Left hindlimb (tissue), 1 donor: ENCODE data around the gene NTN1.
"Not testable (repeated sequence)": the region's sequence is repeated elsewhere in the genome, so short reads cannot be mapped to it uniquely, and the experiment has no call there.

Experiments
- DNase-seq: peaks from one replicate; pipeline ENCODE4 v3.0.0-alpha.2; 2018

NTN1 gene

GRCh38 chr17:9125722-9126121, 104.4 kb downstream of the NTN1 start:
- no peak for DNase-seq

DNA sequence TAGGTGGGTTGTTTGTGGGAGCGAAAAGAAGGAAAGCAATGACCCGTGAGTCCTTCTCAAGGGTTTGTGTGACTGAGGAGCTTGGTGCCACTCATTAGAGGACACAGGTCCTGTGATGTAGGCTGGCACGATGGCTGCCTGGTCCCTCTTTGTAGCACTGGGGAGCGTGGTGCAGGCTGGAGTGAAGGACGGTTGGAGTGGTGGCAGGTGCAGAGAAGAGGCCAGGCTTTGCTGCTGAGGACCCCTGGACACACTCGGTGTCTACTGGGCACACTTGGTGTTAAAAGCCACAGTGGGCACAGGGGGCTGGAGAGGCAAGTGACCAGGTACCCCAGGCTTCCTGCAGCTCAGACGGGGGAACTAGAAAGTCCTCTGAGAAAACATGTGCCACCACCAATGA, 106.0 kb downstream of the NTN1 start:
- DNase-seq, result no peak

GRCh38 chr17:9131371-9131770, 110.1 kb downstream of the NTN1 start:
- no peak for DNase-seq

DNA sequence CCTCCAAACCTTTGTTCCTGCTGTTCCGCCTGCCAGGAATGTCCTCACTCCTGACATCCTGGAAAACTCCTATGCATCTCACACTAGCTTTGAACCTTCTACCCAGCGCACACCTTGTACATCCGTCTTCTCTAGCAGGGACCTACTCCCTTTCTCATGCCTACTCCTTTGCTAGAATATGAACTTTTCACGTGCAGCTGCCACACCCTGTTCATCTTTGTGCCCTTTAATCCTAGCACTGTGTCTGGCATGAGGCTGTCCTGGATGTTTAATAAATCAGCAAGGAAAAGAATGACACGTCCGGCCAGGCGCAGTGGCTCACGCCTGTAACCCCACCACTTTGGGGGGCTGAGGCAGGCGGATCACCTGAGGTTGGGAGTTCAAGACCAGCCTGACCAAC, 111.0 kb downstream of the NTN1 start:
- no peak for DNase-seq

- DNase-seq, result no peak
These were observed 111.8 kb downstream of the NTN1 start for GRCh38 chr17:9132944-9133610.

GRCh38 chr17:9138161-9138717, 116.9 kb downstream of the NTN1 start:
- no peak for DNase-seq

DNA sequence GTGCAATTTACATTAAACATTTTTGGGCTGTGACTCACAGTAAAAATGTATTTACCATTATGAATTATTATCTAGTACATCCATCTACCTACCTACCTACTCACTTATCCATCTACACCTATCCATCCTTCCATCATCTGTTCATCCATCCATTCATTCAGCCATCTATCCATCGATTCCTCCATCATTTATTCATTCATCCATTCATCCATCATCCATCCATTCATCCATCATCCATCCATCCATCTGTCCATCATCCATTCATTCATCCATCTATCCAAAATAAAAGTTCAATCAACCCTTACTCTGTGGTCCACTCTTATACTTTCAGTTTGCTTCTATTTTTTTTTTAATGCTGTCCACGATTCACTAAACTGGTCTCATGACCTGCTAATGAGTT, 118.4 kb downstream of the NTN1 start:
- DNase-seq, result no peak

DNA sequence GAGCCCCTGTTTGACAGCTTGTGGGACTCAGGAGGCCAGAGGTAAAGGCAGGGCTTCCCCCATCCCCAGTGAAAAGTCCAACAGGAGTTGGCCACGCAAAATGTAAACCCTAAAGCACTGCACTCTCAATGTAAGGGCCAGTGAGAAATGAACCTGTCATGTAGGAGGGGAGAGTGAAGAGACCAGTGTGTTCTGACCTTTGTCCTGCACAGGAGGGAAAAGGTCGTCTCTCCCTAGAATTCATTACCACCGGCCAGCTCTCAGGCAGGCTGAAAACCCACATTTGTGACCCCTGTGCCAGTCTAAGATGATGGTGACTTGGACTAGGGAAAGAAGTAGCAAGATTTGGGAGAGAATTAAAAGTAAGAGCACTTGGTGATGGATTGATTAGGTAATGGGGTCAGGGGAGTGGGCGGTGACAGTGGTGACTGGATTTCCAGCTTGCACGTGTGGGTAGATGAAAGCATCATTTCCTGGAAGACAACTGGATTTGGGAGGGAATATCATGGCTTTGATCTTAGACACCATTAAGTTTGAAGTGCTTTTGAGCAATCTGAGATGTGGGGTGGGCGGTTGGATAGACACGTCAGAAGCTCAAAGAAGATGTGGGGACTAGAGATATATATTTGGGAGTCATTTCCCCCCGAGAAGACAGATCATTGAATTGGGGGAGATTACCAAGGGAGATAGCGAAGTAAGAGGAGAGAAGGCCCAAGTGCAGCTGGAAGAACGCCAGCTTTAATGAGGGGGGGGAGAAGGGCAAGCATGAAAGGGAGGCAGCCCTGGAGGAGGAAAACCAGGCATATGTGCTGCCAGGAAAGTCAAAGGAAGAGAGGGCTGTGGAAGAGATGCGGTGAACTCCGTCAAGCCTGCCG, 119.5 kb downstream of the NTN1 start:
- DNase-seq, result no peak

GRCh38 chr17:9141425-9141753, 120.1 kb downstream of the NTN1 start:
- no peak for DNase-seq

DNA sequence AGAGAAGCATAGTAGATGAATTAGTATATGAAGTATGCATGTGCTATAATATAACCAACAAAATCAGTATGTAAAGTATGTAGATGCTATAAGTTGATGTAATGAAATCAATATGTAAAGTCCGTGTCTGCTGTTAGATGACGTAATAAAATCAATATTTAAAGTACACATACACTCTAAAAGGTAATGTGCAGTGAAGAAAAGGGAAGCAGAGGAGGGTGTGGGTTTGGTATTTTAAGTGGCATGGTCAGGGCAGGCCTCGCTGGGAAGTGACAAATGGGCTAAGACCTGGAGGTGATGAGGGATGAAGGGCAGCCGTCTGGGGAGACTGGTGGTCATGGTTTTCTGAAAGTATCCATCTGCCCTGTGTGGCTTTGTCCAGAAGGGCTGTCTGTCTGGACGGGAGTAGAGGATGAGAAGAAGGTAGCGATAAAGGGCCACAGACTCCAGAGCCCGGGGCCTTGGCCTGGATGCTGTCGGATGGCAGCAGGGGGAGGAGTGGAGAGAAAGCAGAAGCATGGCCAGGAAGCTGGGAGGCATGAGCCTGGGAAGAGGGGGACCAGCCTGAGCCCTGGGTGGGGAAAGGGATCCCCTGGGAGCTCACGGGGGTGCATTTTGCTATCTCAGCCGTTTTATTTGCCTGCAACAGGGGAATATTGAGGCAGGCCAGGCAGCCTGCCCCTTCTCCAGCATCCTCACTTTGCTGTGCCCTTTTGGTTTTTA, 121.6 kb downstream of the NTN1 start:
- no peak for DNase-seq

- no peak for DNase-seq
These were observed 123.4 kb downstream of the NTN1 start for GRCh38 chr17:9144502-9145249.

- DNase-seq, result no peak
These were observed 124.8 kb downstream of the NTN1 start for GRCh38 chr17:9146064-9146463.

GRCh38 chr17:9148905-9149525, 127.7 kb downstream of the NTN1 start:
- DNase-seq, result no peak

DNA sequence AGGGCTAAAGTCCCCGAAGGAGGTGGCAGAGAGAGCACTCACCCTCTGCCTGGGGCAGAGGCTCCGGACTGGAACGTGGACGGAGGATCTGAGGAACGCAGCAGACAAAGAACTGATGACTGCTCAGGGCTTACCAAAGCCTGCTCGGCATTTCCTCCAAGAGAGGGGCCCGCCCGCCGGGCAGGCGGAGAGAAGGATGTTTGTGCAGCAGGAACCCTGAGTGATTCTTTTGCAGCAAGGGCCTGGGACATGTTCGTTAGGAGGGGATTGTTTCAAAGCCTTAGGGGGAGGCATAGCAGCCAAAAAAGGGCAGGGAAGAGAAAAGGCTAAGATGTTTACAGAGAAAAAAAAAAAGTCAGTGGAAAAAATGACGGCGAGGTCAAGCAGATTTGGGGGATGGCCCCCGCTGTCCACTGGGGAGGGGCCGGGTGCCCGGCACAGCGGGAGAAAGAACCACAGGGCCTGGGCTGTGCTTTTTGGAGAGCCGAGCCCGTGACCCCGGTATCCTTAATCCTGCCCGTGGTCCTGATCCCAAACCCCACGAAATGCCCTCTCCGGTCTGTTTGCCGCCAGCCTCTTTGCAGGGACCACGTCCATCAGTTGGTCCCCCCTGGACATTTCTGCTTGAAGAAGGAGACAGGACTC, 129.3 kb downstream of the NTN1 start:
- no peak for DNase-seq

DNA sequence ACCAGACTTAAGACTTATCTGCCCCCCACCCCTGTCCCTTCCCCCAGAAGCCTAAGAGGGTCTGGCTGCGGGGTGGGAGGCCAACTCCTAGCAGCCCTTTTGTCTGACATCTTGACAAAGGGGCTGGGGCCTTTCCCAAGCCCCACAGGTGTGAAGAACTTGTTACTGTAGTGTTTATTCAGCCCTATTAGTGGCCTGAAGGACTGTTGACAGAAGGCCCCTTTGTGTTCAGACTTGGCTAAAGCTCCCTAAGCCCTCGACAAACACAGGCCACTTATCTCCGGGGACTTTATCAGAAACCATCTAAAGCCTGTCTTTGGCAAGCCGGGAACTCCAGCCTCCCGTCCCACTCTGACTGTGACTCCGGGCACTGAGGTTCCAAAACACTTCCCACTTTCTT, 129.8 kb downstream of the NTN1 start:
- DNase-seq, result no peak

DNA sequence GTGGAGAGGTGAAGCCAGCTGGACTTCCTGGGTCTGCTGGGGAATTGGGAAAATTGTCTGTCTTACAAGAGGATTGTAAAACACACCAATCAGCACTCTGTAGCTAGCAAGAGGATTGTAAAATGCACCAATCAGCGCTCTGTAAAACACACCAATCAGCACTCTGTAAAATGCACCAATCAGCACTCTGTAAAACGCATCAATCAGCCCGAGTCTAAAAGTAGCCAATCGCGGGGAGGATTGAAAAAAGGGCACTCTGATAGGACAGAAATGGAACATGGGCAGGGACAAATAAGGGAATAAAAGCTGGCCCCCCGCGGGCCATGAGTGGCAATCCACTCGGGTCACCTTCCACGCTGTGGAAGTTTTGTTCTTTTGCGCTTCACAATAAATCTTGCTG, 130.4 kb downstream of the NTN1 start:
- DNase-seq, result not testable (repeated sequence)

GRCh38 chr17:9158544-9159452, 137.5 kb downstream of the NTN1 start:
- no peak for DNase-seq

GRCh38 chr17:9162275-9162985, 141.1 kb downstream of the NTN1 start:
- no peak for DNase-seq

- DNase-seq, result no peak
These were observed 145.5 kb downstream of the NTN1 start for GRCh38 chr17:9166788-9167187.

- no peak for DNase-seq
These were observed 146.1 kb downstream of the NTN1 start for GRCh38 chr17:9167379-9167778.
